Posterior cingulate gyrus (tissue), 11 donors: ENCODE results near the gene NECTIN3.

ENCODE experiments used
- DNase-seq, 10 donors: peaks; one replicate each; pipeline versions ENCODE4 v3.0.0 to v3.0.0-alpha.2; 2020 to 2021; ENCODE audit warnings: mixed read lengths in 3 of 10
- intact Hi-C: fragments of 100-400 bp; cut with DNase I; formaldehyde crosslinking; loops from one replicate; pipeline ENCODE4 v1.15.1; 2023

The NECTIN3 gene

DNA sequence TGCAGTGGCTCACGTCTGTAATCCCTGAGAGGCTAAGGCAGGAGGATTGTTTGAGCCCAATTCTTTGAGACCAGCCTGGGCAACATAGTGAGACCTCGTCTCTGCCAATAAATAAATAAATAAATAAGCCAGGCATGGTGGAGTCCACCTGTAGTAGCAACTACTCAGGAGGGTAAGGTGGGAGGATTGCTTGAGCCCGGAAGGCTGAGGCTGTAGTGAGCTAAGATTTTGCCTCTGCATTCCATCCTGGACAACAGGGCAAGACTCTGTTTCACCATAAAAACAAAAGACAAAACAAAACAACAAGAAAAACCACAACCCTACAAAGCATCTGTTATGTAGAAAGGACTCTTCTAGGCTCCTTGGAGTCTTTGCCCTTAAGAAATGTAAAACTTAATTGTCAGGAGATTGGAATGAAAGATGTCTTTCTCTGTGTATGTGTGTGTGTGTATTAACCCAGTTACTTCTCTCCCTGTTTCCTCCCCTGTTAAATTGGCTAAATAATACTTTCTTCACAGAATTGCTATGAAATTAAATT, 9.5 kb downstream of the NECTIN3 start:
- no peak for DNase-seq
- intact Hi-C loops, result loop anchor here (5.0 kb wide), 1 partner anchor 224 kb away; no protein-coding TSS in a partner anchor

- intact Hi-C loops, result loop anchor here (5.0 kb wide), 1 partner anchor 228 kb away; no protein-coding TSS in a partner anchor
- no peak for DNase-seq
Observed at GRCh38 chr3:111084911-111085310, 13.3 kb downstream of the NECTIN3 start.

DNA sequence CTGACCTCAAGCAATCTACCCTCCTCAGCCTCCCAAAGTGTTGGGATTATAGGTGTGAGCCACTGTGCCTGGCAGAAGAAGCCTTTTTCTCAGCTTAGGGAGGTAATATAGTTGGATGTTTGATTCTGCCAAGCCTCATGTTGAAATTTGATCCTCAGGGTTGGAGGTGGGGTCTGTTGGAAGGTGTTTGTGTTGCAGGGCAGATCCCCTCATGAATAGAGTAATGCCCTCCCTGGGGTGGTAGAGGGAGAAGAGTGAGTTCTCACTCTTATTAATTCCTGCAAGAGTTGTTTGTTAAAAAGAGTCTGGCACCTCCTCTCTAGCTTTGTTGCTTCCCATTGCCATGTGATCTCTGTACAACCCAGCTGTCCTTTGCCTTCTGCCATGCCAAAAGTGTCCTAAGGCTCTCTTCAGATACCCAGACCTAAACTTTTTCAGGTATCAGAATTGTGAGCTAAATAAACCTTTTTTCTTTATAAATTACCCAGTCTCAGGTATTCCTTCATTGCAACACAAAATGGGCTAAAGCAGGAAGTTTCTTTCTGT, 16.4 kb downstream of the NECTIN3 start:
- intact Hi-C loops, result no loop called here
- DNase-seq, result no peak

DNA sequence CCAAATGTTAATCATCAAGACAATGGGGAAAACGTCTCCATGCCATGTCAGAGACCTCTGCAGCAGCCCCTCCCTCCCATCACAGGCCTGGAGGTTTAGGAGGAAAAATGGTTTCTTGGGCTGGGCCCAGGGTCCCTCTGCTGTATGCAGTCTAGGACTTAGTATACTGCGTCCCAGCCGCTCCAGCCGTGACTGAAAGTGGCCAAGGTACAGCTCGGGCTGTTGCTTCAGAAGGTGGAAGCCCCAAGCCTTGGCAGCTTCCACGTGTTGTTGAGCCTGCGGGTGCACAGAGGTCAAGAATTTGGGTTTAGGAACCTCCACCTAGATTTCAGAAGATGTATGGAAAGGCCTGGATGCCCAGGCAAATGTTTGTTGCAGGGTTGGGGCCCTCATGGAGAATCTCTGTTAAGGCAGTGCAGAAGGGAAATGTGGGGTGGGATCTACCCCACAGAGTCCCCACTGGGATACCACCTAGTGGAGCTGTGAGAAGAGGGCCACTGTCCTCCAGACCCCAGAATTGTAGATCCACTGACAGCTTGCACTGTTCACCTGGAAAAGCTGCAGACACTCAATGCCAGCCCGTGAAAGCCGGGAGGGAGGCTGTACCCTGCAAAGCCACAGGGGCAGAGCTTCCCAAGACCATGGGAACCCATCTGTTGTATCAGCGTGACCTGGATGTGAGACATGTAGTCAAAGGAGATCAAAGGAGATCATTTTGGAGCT, 25.0 kb downstream of the NECTIN3 start:
- intact Hi-C loops, result no loop called here
- peak in 1 of 10 donors; percentile 59 for DNase-seq

DNA sequence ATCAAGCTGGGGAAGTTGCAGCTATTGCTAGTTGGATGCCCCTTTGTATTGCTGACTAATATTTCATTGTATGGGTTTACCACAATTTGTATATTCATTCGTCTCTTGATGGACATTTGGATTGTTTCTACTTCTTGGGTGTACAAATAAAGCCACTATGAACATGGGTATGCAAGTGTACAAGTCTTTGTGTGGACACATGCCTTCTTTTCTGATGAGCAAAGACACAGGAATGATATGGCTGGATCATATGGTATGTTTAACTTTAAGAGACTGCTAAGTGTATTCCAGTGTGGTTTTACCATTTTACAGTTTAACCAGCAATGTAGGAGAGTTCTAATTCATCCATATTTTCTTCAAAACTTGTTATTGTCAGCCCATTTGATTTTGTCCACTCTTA, 32.2 kb downstream of the NECTIN3 start:
- intact Hi-C loops, result no loop called here
- no peak for DNase-seq

- intact Hi-C loops, result no loop called here
- DNase-seq, result no peak
Observed at GRCh38 chr3:111106993-111107661, 35.5 kb downstream of the NECTIN3 start.

- no peak for DNase-seq
- intact Hi-C loops, result no loop called here
Observed at GRCh38 chr3:111107662-111108035, 36.0 kb downstream of the NECTIN3 start.

DNA sequence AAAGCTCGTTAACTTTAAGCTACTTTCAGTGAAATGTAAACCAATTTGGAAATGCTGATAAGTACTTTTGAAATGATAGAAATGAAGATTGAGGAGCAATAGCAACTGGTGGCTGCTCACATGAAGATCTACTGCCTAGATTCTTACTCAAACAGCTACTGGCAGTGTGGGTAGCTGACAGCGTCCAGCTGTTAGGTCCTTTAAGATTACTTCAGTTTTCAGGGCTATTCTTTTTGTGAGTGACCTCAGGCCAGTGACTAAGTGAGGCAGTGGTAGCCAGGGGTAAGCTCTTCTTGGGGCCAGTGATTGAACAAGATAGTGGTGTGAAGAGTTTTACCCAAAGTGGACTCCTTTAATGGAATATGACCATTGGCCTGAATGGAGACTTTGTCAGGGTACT, 41.3 kb downstream of the NECTIN3 start:
- DNase-seq, result no peak

DNA sequence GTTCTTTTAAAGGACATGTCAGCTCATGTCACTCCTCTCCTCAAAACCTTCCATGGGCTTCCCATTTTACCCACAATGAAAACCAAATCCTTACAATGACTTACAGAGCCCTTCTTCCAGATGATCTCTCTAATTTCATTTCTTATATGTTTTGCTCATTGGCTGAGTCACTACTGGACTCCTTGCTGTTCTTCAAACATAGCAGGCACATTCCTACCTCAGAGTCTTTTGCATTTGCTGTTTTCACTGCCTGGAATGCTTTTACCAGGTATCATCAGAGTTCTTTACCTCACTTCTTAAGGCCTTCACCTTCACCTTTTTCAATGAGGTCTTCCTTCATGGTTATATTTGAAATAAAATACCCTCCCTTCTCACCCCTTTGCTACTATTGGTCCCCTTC, 57.3 kb downstream of the NECTIN3 start:
- intact Hi-C loops, result no loop called here
- DNase-seq, result no peak

More for the DNA sequence above, 41.3 kb downstream of the NECTIN3 start:
- intact Hi-C loops, result no loop called here

GRCh38 chr3:111130827-111131226, 59.2 kb downstream of the NECTIN3 start:
- intact Hi-C loops, result no loop called here
- DNase-seq, result no peak

DNA sequence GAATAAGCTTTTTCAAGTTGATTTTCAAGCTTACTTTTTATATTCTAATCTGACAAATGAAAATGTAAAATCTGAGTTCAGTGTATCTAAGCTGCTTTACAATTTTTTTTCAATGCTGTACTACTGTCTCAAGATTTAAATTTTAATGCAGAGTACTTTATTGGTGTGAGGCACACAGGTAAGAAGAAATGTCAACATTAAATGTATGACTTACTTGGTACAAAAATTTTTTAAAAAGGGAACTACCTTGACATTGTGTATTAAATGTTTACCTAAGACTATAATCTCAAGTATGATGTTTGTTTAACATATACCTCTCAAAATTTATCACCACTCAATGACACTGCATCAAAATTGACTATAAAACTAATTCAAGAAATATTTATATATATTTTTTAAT, 62.7 kb downstream of the NECTIN3 start:
- intact Hi-C loops, result no loop called here
- no peak for DNase-seq

DNA sequence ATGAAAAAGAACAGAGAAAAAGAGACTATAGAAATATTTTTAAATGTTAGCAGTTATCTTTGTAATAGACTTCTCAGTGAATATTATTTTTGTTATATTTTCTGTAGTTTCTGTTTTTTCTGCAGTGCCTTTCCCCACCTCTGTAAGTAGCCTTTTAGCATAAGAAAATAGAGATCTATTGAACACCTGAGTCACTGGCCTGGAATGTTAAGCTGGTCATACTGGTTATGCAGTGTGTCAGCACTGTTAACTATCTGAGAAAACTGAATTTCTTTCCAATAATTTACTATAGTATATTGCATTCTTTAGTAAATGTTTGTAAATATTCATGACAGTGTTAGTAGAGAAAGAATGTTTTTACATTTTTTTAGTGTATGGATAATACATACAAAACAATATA, 79.8 kb downstream of the NECTIN3 start:
- no peak for DNase-seq
- intact Hi-C loops, result no loop called here

DNA sequence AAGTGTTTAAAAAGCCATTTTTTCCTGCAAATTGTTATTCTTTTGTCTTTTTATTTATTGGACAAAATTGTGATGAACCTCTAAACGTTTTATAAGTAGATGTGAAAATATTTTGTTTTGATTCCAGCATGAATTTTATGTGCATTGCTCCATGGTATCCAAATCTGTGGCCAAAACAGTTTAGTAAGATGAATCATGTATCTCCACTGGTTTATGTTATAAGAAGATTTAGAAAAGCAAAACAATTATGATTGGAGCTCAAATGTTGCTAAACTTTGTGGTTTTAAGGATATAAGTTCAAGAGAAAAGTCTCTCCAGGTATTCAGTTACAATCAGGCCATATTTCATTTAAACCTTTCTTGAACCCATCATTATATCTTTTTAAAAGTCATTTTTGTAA, 80.9 kb downstream of the NECTIN3 start:
- DNase-seq, result no peak
- intact Hi-C loops, result no loop called here

DNA sequence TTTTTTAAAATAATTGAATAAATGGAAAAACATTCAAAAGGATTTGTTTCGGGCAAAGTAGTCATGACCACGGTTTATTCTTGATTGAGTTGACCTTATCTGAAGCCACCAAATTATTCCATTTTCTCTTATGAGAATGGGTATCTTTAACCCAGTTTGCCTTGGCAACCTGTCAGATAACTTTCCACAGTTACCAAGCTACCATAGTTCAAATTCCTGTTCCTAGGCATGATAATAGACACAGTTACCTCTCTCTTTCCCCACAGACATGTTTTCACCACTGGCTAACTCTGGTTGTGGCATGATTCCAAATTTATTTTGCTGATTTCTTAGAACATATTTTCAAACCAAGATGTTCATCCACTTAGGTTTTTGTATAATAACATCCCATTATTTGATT, 84.9 kb downstream of the NECTIN3 start:
- intact Hi-C loops, result no loop called here
- DNase-seq, result no peak

- intact Hi-C loops, result no loop called here
- DNase-seq, result no peak
Observed at GRCh38 chr3:111159391-111159790, 87.8 kb downstream of the NECTIN3 start.

DNA sequence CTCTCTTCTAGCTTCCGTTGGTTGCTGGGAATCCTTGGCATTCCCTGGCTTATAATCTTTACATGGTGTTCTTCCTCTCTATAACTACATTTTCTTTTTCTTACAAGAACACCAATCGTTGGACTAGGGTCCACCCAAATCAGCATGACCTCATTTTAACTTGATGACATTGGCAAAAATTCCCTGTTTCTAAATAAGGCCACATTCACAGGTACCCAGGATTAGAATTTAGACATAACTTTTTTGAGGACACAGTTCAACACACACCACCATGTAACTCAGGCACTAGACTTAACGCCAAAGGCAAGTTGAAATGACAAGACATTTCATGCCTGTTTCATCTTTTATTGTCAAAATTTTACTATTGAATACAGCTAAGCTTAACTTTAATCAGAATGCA, 93.0 kb downstream of the NECTIN3 start:
- DNase-seq, result no peak
- intact Hi-C loops, result no loop called here

- intact Hi-C loops, result no loop called here
- no peak for DNase-seq
Observed at GRCh38 chr3:111165411-111165810, 93.8 kb downstream of the NECTIN3 start.

GRCh38 chr3:111173328-111173900, 101.8 kb downstream of the NECTIN3 start:
- intact Hi-C loops, result no loop called here
- DNase-seq, result no peak

- DNase-seq, result no peak
- intact Hi-C loops, result no loop called here
Observed at GRCh38 chr3:111173906-111174305, 102.3 kb downstream of the NECTIN3 start.

DNA sequence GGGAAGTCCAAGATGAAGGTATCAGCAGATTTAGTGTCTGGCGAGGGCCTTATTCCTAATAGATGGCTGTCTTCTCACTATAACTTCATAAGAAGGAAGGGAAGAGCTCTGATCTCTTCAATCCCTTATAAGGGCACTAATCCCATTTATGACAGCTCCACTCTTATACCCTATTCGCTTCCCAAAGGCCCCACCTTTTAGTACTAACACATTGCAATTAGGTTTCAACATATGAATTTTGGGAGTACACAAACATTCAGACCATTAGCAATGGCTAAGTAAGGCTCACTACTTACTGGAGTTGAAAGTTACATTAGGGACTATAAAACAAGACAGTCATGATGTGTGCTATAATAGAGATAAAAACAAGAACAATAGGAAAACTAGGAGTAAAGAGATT, 118.9 kb downstream of the NECTIN3 start:
- DNase-seq, result no peak
- intact Hi-C loops, result no loop called here

- intact Hi-C loops, result no loop called here
- DNase-seq, result no peak
Observed at GRCh38 chr3:111193472-111193871, 121.9 kb downstream of the NECTIN3 start.
